ENCODE data around the gene CLDN14.

Gene CLDN14

DNA sequence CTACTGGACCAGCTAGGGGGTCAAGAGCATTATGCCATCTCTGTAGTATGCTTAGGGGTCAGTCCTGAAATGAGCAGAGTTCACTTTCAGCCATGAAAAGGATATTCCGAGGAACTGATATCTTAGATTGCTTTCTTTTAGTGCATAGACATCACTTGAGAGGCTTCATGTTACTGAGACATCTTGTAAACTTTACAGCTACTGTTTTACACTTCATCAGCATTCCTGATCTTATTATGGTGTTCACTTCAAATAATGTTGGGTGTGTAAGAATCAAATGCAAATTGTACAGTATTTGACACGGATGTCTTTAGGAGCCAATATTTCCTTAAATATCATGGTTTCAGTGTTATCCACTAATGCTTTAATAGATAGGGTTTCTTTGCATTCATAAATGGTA lies 22.4 kb upstream of the CLDN14 start:
- no peak overlapping the region for H3K4me3 ChIP-seq (ENCODE audit: low read depth, low read length)
- TF ChIP-seq, protein P1, sequence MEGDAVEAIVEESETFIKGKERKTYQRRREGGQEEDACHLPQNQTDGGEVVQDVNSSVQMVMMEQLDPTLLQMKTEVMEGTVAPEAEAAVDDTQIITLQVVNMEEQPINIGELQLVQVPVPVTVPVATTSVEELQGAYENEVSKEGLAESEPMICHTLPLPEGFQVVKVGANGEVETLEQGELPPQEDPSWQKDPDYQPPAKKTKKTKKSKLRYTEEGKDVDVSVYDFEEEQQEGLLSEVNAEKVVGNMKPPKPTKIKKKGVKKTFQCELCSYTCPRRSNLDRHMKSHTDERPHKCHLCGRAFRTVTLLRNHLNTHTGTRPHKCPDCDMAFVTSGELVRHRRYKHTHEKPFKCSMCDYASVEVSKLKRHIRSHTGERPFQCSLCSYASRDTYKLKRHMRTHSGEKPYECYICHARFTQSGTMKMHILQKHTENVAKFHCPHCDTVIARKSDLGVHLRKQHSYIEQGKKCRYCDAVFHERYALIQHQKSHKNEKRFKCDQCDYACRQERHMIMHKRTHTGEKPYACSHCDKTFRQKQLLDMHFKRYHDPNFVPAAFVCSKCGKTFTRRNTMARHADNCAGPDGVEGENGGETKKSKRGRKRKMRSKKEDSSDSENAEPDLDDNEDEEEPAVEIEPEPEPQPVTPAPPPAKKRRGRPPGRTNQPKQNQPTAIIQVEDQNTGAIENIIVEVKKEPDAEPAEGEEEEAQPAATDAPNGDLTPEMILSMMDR (IDR thresholded peaks at IDR 0.05; ENCODE audit: borderline replicate concordance, insufficient read depth, low read depth, low read length), result no peak

DNA sequence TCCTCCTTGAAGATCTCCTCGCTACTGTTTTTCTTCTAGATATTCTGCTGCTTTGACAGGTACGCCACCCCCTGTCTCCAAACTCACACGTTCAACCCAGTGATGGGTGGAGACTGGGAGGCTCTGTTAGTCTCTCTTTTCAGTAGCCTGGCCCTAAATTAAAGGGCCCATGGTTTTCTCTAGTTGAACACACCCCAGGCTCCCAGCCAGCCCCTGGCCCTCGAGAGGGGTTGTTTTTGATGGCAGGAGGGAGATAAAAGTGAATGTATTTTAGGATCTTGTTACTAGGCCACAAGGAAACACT lies 21.6 kb upstream of the CLDN14 start:
- H3K4me3 ChIP-seq (ENCODE audit: low read depth, low read length), result no peak overlapping the region
- TF ChIP-seq, protein P1 (IDR thresholded peaks at IDR 0.05; ENCODE audit: borderline replicate concordance, insufficient read depth, low read depth, low read length), result no peak

DNA sequence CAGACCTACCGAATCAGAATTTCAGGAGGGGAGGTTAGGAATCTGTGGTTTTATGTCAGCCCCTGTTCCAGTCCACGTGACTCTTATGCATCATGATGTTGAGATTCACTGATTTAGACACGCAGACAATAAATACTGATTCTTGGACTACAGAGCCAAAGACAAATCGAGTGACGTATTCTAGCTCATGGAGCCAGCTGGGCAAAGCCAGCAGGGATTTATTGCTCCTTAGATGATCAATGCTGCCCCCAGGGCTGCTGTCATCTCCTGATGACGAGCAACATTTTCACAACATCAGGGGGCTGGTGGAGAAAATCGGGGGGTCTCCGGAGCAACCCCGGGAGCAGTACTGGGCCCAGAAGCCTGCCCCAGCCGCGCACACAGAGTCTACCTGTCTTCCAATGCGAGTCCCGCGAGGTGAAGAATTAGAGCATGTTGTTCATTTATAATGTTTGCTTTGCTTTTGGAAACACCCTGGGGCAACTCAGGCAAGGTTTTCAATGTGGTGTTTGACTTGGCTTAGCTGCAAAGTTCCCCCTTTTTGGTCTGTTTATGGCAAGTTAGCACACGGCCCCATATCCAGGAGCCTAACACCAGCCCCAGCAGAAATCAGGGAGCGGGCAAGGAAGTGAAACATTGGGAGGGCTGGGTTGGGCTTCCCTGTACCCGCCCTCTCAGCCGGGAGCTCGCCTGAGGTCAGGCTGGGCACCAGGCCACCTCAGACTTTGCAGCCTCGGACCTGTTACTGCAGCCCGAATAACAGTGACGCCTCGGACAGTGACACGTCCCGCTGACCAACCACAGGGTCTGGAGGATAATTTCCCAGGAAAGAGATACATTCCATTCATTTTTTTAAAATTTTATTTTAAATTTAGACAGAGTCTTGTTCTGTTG lies 19.9 kb upstream of the CLDN14 start:
- TF ChIP-seq, protein P1 (IDR thresholded peaks at IDR 0.05; ENCODE audit: borderline replicate concordance, insufficient read depth, low read depth, low read length), result no peak
- H3K4me3 ChIP-seq (ENCODE audit: low read depth, low read length), result no peak overlapping the region

DNA sequence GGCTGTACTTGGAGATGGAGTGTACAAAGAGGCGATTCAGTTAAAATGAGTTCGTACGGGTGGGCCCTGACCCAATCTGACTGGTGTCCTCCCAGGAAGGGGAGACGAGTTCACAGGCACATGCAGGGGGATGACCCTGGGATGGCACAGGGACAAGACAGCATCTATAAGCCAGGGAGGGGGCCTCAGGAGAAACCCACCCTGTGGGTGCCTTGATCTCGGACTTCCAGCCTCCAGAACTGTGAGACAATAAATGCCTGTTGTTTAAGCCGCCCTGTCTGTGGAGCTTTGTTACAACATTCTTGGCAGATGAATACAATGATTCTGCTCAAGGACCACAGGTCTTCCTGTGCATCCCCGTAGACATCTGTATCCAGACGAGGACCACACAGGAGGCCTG lies 14.6 kb upstream of the CLDN14 start:
- TF ChIP-seq, protein P1 (IDR thresholded peaks at IDR 0.05; ENCODE audit: borderline replicate concordance, insufficient read depth, low read depth, low read length), result no peak
- H3K4me3 ChIP-seq (ENCODE audit: low read depth, low read length), result no peak overlapping the region

DNA sequence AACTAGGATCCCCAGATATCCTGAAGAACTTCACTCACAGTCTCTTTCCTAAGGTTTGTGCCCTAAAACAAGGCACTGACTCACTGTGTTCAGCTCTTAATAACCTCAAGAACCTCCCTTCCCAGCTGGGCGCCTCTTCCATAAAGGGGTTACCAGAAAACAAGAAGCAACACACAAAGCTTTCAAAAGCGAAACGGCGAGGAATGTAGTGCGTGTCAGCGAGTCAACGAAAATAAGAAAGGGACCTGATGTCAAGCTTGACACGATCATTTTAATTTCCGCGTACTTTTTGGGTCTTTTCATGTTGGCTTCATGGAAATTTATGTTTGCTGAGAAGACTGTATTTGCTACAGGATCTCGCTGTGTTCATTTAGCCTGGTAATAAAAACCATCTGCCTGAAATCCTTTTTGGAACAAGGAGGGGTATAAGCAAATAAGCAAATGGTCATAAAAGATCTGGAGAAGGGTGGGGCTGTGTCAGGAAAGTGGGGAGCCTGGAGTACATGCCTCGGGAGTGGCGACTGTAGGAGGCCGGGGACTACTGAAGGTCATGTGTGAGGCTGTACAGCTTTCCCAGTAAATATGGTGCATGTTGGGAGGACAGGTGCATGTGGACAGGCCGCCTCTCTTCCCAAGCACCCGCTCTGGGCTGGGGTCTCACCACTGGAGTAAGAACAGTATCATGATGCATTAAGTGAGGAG lies 11.4 kb upstream of the CLDN14 start:
- TF ChIP-seq, protein P1 (IDR thresholded peaks at IDR 0.05; ENCODE audit: borderline replicate concordance, insufficient read depth, low read depth, low read length), result no peak
- no peak overlapping the region for H3K4me3 ChIP-seq (ENCODE audit: low read depth, low read length)

DNA sequence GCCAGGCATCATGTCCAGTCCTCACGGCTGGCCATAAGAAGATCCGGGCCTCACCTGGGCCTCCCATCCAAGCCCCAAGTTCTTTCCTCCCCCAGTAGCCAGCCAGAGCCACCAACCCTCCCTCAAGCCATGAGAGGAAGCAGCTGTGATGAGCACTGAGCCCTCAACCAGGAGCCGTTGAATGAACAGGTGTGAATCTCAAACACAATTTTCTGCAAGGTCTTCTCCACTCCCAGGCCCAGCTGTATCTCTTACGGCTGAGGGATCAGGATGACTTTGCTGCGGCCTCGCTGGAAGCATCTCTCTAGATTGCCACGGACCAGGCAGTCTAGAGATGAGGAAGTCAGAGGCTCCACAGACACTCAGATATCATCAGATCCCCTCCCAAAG lies 9.8 kb upstream of the CLDN14 start:
- no peak overlapping the region for H3K4me3 ChIP-seq (ENCODE audit: low read depth, low read length)
- TF ChIP-seq, protein P1 (IDR thresholded peaks at IDR 0.05; ENCODE audit: borderline replicate concordance, insufficient read depth, low read depth, low read length), result no peak
